Heart left ventricle (tissue), 16 donors: ENCODE results near the gene MYO1G. TPM values are rescaled to one million over a fixed set of nuclear protein-coding genes. Genes with fewer than 3 reads are reported as not detected.

ENCODE experiments used
- ATAC-seq, 4 donors: fragments of 200-7000 bp; cut with Tn5 transposase; one replicate each; pipeline ENCODE4 v1.9.1; 2020 to 2022; ENCODE audit warnings: moderate library complexity in 4 of 4, mild to moderate bottlenecking in 3 of 4, moderate number of reproducible peaks in 1 of 4
- DNase-seq, 5 donors: peaks; one replicate each; pipeline ENCODE4 v3.0.0-alpha.2; 2020
- H3K27ac ChIP-seq, 12 donors: fragments of 200-600 bp; sonication (generic) in 4 of 12; one replicate each; pipeline versions ENCODE4 v1.5.0 to v1.8.0; 2016 to 2022; ENCODE audit warnings: mild to moderate bottlenecking in 2 of 12
- H3K27me3 ChIP-seq, 9 donors: fragments of 200-600 bp; sonication (generic) in 2 of 9; one replicate each; pipeline versions ENCODE4 v1.5.1 to v1.8.0; 2016 to 2022; ENCODE audit warnings: mild to moderate bottlenecking in 3 of 9
- H3K36me3 ChIP-seq, 9 donors: fragments of 200-600 bp; sonication (generic) in 2 of 9; one replicate each; pipeline versions ENCODE4 v1.5.0 to v1.8.0; 2018 to 2022; ENCODE audit warnings: mild to moderate bottlenecking in 2 of 9
- H3K4me1 ChIP-seq, 12 donors: fragments of 200-600 bp; sonication (generic) in 4 of 12; one replicate each; pipeline versions ENCODE4 v1.5.0 to v1.8.0; 2016 to 2022; ENCODE audit warnings: mild to moderate bottlenecking in 3 of 12
- H3K4me3 ChIP-seq, 12 donors: fragments of 200-600 bp; sonication (generic) in 4 of 12; one replicate each; pipeline versions ENCODE4 v1.5.0 to v1.8.0; 2017 to 2022; ENCODE audit warnings: mild to moderate bottlenecking in 9 of 12, moderate library complexity in 4 of 12
- H3K9me3 ChIP-seq, 12 donors: fragments of 200-600 bp; sonication (generic) in 4 of 12; one replicate each; pipeline versions ENCODE4 v1.5.0 to v1.8.0; 2016 to 2022; ENCODE audit warnings: mild to moderate bottlenecking in 1 of 12
- POLR2A ChIP-seq, 2 donors: fragments of 450-650 bp; IDR thresholded peaks; one replicate each; pipeline ENCODE4 v1.6.1; 2017; ENCODE audit warnings: antibody characterized with exemption in 2 of 2, mild to moderate bottlenecking in 2 of 2, moderate library complexity in 2 of 2
- whole genome bisulfite sequencing, 4 donors: extraction: QIAGEN DNeasy Blood & Tissue Kit in 2 of 4; methylation state at CpG; one replicate each; pipeline versions ENCODE4 v1.1.5 to v1.1.7; 2013 to 2018; 5-methylcytosine and 5-hydroxymethylcytosine counted together
- intact Hi-C, 10 donors: fragments of 100-400 bp; cut with DNase I; formaldehyde crosslinking; loops; one replicate each; pipeline versions ENCODE4 v1.11.1 to v1.14.2; 2022
- polyA plus RNA-seq, 2 donors: library from polyadenylated mRNA; stranded (reverse); fragments of 200-250 nt; gene quantifications; one replicate each; pipeline ENCODE4 v1.2.3, GENCODE V29; 2013
- total RNA-seq, 9 donors: library from RNA; depleted of rRNA in 2 of 9; stranded (reverse); fragments of >200 nt in 2 of 9; fragmentation: NEBNext Ultra II Directional in 3 of 9; extraction: Animal tissue kit (Norgen Biotek cat#: 25700) in 3 of 9; gene quantifications; one replicate each; pipeline versions ENCODE4 v1.1.0 to v1.2.4, GENCODE V29; 2016 to 2023
- TF ChIP-seq, protein P1 (sequence below), 12 donors: fragments of 200-600 bp; sonication (generic) in 4 of 12; IDR thresholded peaks; one replicate each; pipeline versions ENCODE4 v1.5.0 to v1.8.0; 2018 to 2022; ENCODE audit warnings: antibody characterized with exemption in 12 of 12, mild to moderate bottlenecking in 5 of 12
- donor health status: ischemic (EF 13 %, LVEDD 7.1; RV severe dilation, severe dysfunction).
- donor health status: healthy with polysubstance abuse.
- donor health status: DM: no; HTN: yes; CAD: no.
- donor health status: DM: no; HTN: no; CAD: no.
- donor health status: ischemic (EF 25% LVEDD 6.9; RV normal size, moderate dysfunction).
- donor health status: ischemic (EF 25% LVEDD 5.7; RV mildly dilated, moderate dysfunction).
- donor health status: healthy.
- donor health status: DM: yes; HTN: yes; CAD: no.
- donor health status: ischemic (EF 35%, LVEDD 5.7; RV mildly dilated, moderate dysfunction).
- donor health status: nonischemic (EF 11% LVEDD 7.7; RV severe dilation, severe dysfunction).
- donor health status: DM: yes; HTN: yes; CAD: no.
- donor health status: PGD.
- donor health status: ischemic (EF 29% LVEDD 5.4; RV normal size, mild dysfunction).
- donor health status: nonischemic (EF 23%, LVEDD 6.1; RV moderate dilation, normal function).

Gene MYO1G
- total and polyA plus RNA-seq, 11 donors = 0.13 to 19.0 (median 0.79) TPM

DNA sequence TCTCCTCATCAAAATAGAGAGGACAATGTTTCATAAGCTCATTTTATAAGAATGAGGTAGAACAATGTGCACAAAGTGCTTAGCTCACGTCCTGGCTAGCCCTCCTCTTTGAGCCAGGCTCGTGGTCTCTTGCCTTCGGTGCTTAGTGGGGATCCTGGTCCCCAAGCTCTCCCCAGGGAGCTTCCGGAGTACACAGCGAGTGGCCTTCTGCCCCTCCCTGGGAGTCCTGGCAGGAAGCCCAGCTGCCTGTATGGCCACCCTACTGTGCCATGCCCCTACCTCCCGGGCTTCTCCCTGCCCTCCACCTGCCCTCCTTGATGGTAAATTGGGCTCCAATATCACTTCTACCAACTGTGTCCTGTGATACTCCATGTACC is 868 bp downstream of the MYO1G start:
- DNase-seq (peak in 1 of 5 donors; percentile 52), ATAC-seq (no peak)
- 58 to 70% (median 64%) methylated on average over 6 of the region's 6 CpGs for WGBS, 4 donors
- intact Hi-C loops = loop anchor here in 2 of 10 donors (5.0 to 10.0 kb wide), 2 partner anchors 91 to 297 kb away; partner anchors contain the start of gene PURB (in 1 of the 2)
- peaks cover 0 to 51% (median 12%) of the 10 kb centered on the region in 9 donors for H3K36me3 ChIP-seq
- peak overlapping the region in 5 of 12 donors; percentile 4 to 63 (median 19) for H3K4me3 ChIP-seq
- TF ChIP-seq, protein P1, sequence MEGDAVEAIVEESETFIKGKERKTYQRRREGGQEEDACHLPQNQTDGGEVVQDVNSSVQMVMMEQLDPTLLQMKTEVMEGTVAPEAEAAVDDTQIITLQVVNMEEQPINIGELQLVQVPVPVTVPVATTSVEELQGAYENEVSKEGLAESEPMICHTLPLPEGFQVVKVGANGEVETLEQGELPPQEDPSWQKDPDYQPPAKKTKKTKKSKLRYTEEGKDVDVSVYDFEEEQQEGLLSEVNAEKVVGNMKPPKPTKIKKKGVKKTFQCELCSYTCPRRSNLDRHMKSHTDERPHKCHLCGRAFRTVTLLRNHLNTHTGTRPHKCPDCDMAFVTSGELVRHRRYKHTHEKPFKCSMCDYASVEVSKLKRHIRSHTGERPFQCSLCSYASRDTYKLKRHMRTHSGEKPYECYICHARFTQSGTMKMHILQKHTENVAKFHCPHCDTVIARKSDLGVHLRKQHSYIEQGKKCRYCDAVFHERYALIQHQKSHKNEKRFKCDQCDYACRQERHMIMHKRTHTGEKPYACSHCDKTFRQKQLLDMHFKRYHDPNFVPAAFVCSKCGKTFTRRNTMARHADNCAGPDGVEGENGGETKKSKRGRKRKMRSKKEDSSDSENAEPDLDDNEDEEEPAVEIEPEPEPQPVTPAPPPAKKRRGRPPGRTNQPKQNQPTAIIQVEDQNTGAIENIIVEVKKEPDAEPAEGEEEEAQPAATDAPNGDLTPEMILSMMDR (IDR thresholded peaks at IDR 0.05) = no peak
- no peak for TF ChIP-seq POLR2A (IDR thresholded peaks at IDR 0.05)
- H3K27ac ChIP-seq = peak overlapping the region in 2 of 12 donors; percentile 9 to 92
- no peaks in the 10 kb centered on the region for H3K9me3 ChIP-seq
- no peaks in the 10 kb centered on the region for H3K27me3 ChIP-seq
- H3K4me1 ChIP-seq = peaks cover 0 to 59% (median 3%) of the 10 kb centered on the region in 12 donors

DNA sequence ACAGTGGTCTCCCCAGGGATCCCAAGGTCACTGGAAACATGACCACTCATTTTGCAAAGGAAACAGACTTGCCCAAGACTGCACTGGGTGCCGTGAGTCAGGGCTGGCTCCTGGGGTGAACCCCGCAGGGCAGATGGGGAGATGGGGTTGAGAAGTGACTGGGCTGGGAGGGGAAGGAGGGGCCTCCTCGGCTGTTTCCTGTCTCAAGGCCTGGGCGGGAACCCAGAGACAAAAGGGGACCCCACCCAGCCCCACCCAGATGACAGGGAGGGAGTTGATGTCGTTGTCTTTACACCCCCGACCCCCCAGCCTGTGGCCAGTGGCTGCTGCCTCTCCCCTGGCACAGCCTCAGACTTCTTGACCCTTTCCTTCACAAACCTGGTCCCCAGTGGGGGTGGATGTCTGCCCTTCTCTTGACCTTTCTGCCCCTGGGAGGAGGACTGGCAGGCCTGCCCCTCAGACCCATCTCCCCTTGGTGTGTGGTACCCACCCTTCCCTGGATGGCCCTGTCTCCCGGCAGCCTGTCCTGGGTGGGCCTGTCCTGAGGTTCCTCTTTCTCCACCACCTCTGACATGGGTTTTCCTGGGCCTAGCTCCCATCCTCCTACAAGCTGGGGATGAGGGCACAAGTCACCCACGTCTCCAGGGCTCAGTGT is 1.4 kb downstream of the MYO1G start:
- Histone ChIP-seq H3K4me3 (peak overlapping the region in 5 of 12 donors; percentile 4 to 63 (median 19)), H3K36me3 (peaks cover 0 to 51% (median 7%) of the 10 kb centered on the region in 9 donors), H3K4me1 (peaks cover 0 to 59% (median 3%) of the 10 kb centered on the region in 12 donors), H3K9me3 (no peaks in the 10 kb centered on the region), H3K27me3 (no peaks in the 10 kb centered on the region), H3K27ac (peak overlapping the region in 2 of 12 donors; percentile 9 to 92)
- intact Hi-C loops = loop anchor here in 2 of 10 donors (5.0 to 10.0 kb wide), 2 partner anchors 90 to 297 kb away; partner anchors contain the start of gene PURB (in 1 of the 2)
- ATAC-seq (peak in 2 of 4 donors; percentile 11 to 25), DNase-seq (no peak)
- no peak for TF ChIP-seq POLR2A (IDR thresholded peaks at IDR 0.05)
- TF ChIP-seq, protein P1 (IDR thresholded peaks at IDR 0.05) = no peak
- WGBS, 4 donors = 59 to 76% (median 63%) methylated on average over 6 to 8 of the region's 8 CpGs

- Histone ChIP-seq H3K4me1 (peaks cover 0 to 58% (median 3%) of the 10 kb centered on the region in 12 donors), H3K36me3 (peaks cover 0 to 50% (median 2%) of the 10 kb centered on the region in 9 donors), H3K27me3 (no peaks in the 10 kb centered on the region), H3K4me3 (peak overlapping the region in 1 of 12 donors; percentile 63), H3K9me3 (no peaks in the 10 kb centered on the region), H3K27ac (peak overlapping the region in 1 of 12 donors; percentile 58)
- WGBS, 4 donors = 95 to 97% (median 96%) methylated on average over 17 of the region's 17 CpGs
- intact Hi-C loops = loop anchor here in 2 of 10 donors (5.0 to 10.0 kb wide), 2 partner anchors 89 to 298 kb away; partner anchors contain the start of gene PURB (in 1 of the 2)
- no peak for ATAC-seq
- TF ChIP-seq, protein P1 (IDR thresholded peaks at IDR 0.05) = no peak
- TF ChIP-seq POLR2A (IDR thresholded peaks at IDR 0.05) = no peak
- no peak for DNase-seq
Observed at GRCh38 chr7:44976746-44977196, 2.0 kb downstream of the MYO1G start.
